ENCODE results near the gene TTC39A. TPM values are rescaled to one million over a fixed set of nuclear protein-coding genes. Genes with fewer than 3 reads are reported as not detected.

The TTC39A gene
- total RNA-seq, 1 experiment from 2014 or later: 15.4 TPM

DNA sequence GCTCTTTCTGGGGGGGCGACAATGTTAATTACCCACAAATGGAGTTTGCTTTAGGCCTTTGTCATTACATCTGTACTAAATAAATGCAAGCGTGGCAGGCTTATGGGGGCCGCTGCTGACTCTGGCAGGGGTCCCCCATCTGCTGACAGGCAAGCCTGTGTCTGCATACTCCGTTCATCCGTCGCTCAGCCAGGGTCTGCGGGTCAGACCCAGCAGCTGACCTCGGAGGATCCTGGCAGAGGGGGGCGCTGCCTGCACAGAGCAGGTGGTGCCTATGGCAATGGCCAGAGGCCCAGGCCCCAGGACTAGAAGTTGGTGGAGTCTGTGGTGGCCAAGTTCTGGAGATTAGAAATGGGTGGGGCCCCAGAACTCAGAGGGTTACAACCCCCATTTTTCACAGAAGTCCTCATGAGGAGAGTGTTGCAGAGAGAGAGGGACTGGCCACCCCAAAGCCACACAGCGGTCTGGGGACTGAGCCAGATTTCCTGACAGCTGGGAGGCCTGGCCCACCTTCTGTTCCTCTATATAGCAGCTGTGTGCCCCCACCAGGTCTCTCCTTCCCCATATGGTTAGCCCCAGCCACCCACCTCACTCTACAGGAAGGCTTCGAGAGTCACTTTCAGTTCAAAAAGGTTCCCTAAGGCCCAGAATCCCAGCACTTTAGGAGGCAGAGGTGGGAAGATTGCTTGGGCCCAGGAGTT is 31.0 kb downstream of the TTC39A start:
- H3K9me2 ChIP-seq (ENCODE audit: insufficient read depth): no peaks in the 10 kb centered on the region
- H3K27ac ChIP-seq (ENCODE audit: low read depth, low read length): no peak overlapping the region
- no peak overlapping the region for H2AFZ ChIP-seq (ENCODE audit: low read depth, low read length, poor library complexity, severe bottlenecking)
- no peak overlapping the region for H3K4me2 ChIP-seq (ENCODE audit: low read length)
- TF ChIP-seq ZFX (IDR thresholded peaks at IDR 0.05) (no peak), RAD21 (IDR thresholded peaks at IDR 0.05; ENCODE audit: low read depth) (peak; percentile 56; the same call in 1 of the 2 replicates), TCF7L2 (IDR thresholded peaks at IDR 0.05; ENCODE audit: borderline replicate concordance, extremely low read depth, insufficient read depth, insufficient read length) (no peak)
- ATAC-seq (no peak), DNase-seq (ENCODE audit: low read depth, low spot score) (no peak)
- ChIA-PET RAD21 (ENCODE audit: low non-redundant PET in 1 of 2, low total read pairs in 2 of 2, uncharacterized antibody in 2 of 2, unreplicated experiment in 2 of 2) (no interaction called here), POLR2A (no interaction called here), CTCF (no interaction called here)
- intact Hi-C loops (cut with micrococcal nuclease): loop anchor here (10.0 kb wide), 1 partner anchor 545 kb away; no protein-coding TSS in a partner anchor
- H3K36me3 ChIP-seq (ENCODE audit: control insufficient read depth in 1 of 2, insufficient read depth in 2 of 2, low read length in 2 of 2): no peaks in the 10 kb centered on the region
- no peak overlapping the region for H3K4me3 ChIP-seq (replicated peaks in 1 of 2; ENCODE audit: low read depth in 1 of 2, low read length in 2 of 2)
- no peaks in the 10 kb centered on the region for H3K9me3 ChIP-seq (ENCODE audit: control insufficient read depth in 1 of 2, insufficient read depth in 1 of 2, low read depth in 1 of 2, low read length in 2 of 2)
- BruUV-seq (replicated peaks): no TSS peak
- peaks cover 0 to 23% of the 10 kb centered on the region in 2 experiments; a peak in 2 of 4 replicates for H3K4me1 ChIP-seq (ENCODE audit: control insufficient read depth in 1 of 2, insufficient read depth in 2 of 2, low read length in 2 of 2)
- H3K27me3 ChIP-seq (ENCODE audit: insufficient read depth, low read length): no peaks in the 10 kb centered on the region
- H3K79me2 ChIP-seq (ENCODE audit: insufficient read depth, low read length): no peaks in the 10 kb centered on the region
- H3K9ac ChIP-seq (ENCODE audit: low read length): no peak overlapping the region
- no peaks in the 10 kb centered on the region for H4K20me1 ChIP-seq (ENCODE audit: insufficient read depth)

DNA sequence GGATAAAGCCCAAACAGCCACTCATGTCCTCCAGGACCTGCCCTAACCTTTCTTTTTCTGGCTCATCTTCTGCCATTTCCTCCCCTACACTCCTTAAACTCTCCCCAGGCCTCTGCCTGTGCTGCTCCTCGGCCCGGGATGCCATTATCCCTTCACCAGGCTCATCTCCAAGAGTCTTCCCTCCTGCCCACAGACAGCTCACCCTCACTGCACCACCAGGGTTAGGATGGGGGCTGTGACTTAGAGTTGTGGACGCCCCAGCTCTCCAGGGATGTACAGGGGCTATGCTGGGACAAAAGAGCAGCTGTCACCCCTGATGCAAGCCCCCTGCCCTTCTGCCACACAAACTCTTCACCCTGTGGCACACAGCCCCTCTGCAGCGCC is 32.0 kb downstream of the TTC39A start:
- H4K20me1 ChIP-seq (ENCODE audit: insufficient read depth): no peaks in the 10 kb centered on the region
- no peaks in the 10 kb centered on the region for H3K79me2 ChIP-seq (ENCODE audit: insufficient read depth, low read length)
- H3K9me2 ChIP-seq (ENCODE audit: insufficient read depth): no peaks in the 10 kb centered on the region
- H3K9me3 ChIP-seq (ENCODE audit: control insufficient read depth in 1 of 2, insufficient read depth in 1 of 2, low read depth in 1 of 2, low read length in 2 of 2): no peaks in the 10 kb centered on the region
- intact Hi-C loops (cut with micrococcal nuclease): loop anchor here (10.0 kb wide), 1 partner anchor 544 kb away; no protein-coding TSS in a partner anchor
- no peak overlapping the region for H3K4me3 ChIP-seq (replicated peaks in 1 of 2; ENCODE audit: low read depth in 1 of 2, low read length in 2 of 2)
- H3K27me3 ChIP-seq (ENCODE audit: insufficient read depth, low read length): no peaks in the 10 kb centered on the region
- no peak overlapping the region for H3K9ac ChIP-seq (ENCODE audit: low read length)
- H3K27ac ChIP-seq (ENCODE audit: low read depth, low read length): no peak overlapping the region
- peaks cover 0 to 23% of the 10 kb centered on the region in 2 experiments; a peak in 2 of 4 replicates for H3K4me1 ChIP-seq (ENCODE audit: control insufficient read depth in 1 of 2, insufficient read depth in 2 of 2, low read length in 2 of 2)
- no peaks in the 10 kb centered on the region for H3K36me3 ChIP-seq (ENCODE audit: control insufficient read depth in 1 of 2, insufficient read depth in 2 of 2, low read length in 2 of 2)
- no peak overlapping the region for H3K4me2 ChIP-seq (ENCODE audit: low read length)
- DNase-seq (ENCODE audit: low read depth, low spot score): no peak
- CTCF ChIA-PET: no interaction called here
- no TSS peak for BruUV-seq (replicated peaks)
- RAD21 ChIA-PET (ENCODE audit: low non-redundant PET in 1 of 2, low total read pairs in 2 of 2, uncharacterized antibody in 2 of 2, unreplicated experiment in 2 of 2): no interaction called here
- H2AFZ ChIP-seq (ENCODE audit: low read depth, low read length, poor library complexity, severe bottlenecking): no peak overlapping the region
- ATAC-seq: no peak
- POLR2A ChIA-PET: no interaction called here
- TF ChIP-seq TCF7L2 (IDR thresholded peaks at IDR 0.05; ENCODE audit: borderline replicate concordance, extremely low read depth, insufficient read depth, insufficient read length) (no peak), MAX (IDR thresholded peaks at IDR 0.05) (no peak), ZFX (IDR thresholded peaks at IDR 0.05) (no peak), CEBPB (IDR thresholded peaks at IDR 0.05; ENCODE audit: low read depth) (no peak), EZH2phosphoT487 (IDR thresholded peaks at IDR 0.05; ENCODE audit: borderline replicate concordance) (no peak), ZNF274 (IDR thresholded peaks at IDR 0.05; ENCODE audit: low read depth, low read length) (no peak), EGR1 (IDR thresholded peaks at IDR 0.05; ENCODE audit: low read depth) (no peak), SRF (IDR thresholded peaks at IDR 0.05; ENCODE audit: low read depth) (no peak), ELF1 (IDR thresholded peaks at IDR 0.05; ENCODE audit: borderline replicate concordance, low read depth) (no peak), SIN3A (IDR thresholded peaks at IDR 0.05; ENCODE audit: low read depth) (no peak), REST (IDR thresholded peaks at IDR 0.05; ENCODE audit: low read depth) (no peak)
- TF ChIP-seq, protein P1, sequence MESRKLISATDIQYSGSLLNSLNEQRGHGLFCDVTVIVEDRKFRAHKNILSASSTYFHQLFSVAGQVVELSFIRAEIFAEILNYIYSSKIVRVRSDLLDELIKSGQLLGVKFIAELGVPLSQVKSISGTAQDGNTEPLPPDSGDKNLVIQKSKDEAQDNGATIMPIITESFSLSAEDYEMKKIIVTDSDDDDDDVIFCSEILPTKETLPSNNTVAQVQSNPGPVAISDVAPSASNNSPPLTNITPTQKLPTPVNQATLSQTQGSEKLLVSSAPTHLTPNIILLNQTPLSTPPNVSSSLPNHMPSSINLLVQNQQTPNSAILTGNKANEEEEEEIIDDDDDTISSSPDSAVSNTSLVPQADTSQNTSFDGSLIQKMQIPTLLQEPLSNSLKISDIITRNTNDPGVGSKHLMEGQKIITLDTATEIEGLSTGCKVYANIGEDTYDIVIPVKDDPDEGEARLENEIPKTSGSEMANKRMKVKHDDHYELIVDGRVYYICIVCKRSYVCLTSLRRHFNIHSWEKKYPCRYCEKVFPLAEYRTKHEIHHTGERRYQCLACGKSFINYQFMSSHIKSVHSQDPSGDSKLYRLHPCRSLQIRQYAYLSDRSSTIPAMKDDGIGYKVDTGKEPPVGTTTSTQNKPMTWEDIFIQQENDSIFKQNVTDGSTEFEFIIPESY (IDR thresholded peaks at IDR 0.05; ENCODE audit: extremely low read depth, insufficient replicate concordance, low read length): no peak
- TF ChIP-seq, protein P2, sequence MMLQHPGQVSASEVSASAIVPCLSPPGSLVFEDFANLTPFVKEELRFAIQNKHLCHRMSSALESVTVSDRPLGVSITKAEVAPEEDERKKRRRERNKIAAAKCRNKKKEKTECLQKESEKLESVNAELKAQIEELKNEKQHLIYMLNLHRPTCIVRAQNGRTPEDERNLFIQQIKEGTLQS (IDR thresholded peaks at IDR 0.05): no peak
